Neural cell (in vitro differentiated cells): ENCODE data around the gene FBXW8. TPM values are rescaled to one million over a fixed set of nuclear protein-coding genes. Genes with fewer than 3 reads are reported as not detected.

Source experiments
- H2AFZ ChIP-seq: fragments of 200-600, 300-800 bp; sonication (generic), shearing (Covaris generic); 2 replicates; pipeline ENCODE4 v1.6.0; 2014; ENCODE audit warnings: low read depth, mild to moderate bottlenecking, antibody characterized with exemption, low read length, moderate library complexity
- H3F3A ChIP-seq: fragments of 200-600 bp; shearing (Covaris generic); 2 replicates; pipeline ENCODE4 v1.6.1; 2016; ENCODE audit warnings: mild to moderate bottlenecking, moderate library complexity, mixed read lengths, antibody characterized with exemption, low read length; ENCODE audit not compliant: insufficient read depth, poor library complexity, severe bottlenecking
- H3K27ac ChIP-seq: fragments of 200-600, 300-800 bp; sonication (generic), shearing (Covaris generic); 2 replicates; pipeline ENCODE4 v1.5.1; 2014; ENCODE audit warnings: mild to moderate bottlenecking, low read length, moderate library complexity
- H3K27me3 ChIP-seq: fragments of 300-800, 200-600 bp; sonication (generic), shearing (Covaris generic); 2 replicates; pipeline ENCODE4 v1.6.0; 2014; ENCODE audit warnings: mild to moderate bottlenecking, low read depth, low read length, moderate library complexity; ENCODE audit not compliant: insufficient read depth
- H3K36me3 ChIP-seq: fragments of 300-800, 200-600 bp; sonication (generic), shearing (Covaris generic); 2 replicates; pipeline ENCODE4 v1.5.1; 2014; ENCODE audit warnings: mild to moderate bottlenecking, antibody characterized with exemption, low read length, moderate library complexity; ENCODE audit not compliant: insufficient read depth
- H3K4me2 ChIP-seq: fragments of 300-800, 200-600 bp; sonication (generic), shearing (Covaris generic); 2 replicates; pipeline ENCODE4 v1.6.0; 2014; ENCODE audit warnings: mild to moderate bottlenecking, low read length
- H3K4me3 ChIP-seq: fragments of 300-800, 200-600 bp; sonication (generic), shearing (Covaris generic); 2 replicates; pipeline ENCODE4 v1.5.1; 2014; ENCODE audit warnings: mild to moderate bottlenecking, low read length, moderate library complexity
- H3K79me2 ChIP-seq: fragments of 200-600 bp; shearing (Covaris generic); replicated peaks from 2 replicates; pipeline ENCODE4 v1.6.0; 2014; ENCODE audit warnings: mild to moderate bottlenecking, low read length, moderate library complexity; ENCODE audit not compliant: insufficient read depth
- H3K9ac ChIP-seq: fragments of 300-800, 200-600 bp; sonication (generic), shearing (Covaris generic); 2 replicates; pipeline ENCODE4 v1.6.1; 2016; ENCODE audit warnings: mild to moderate bottlenecking, low read length, mixed read lengths
- H3K9me2 ChIP-seq: fragments of 200-600 bp; shearing (Covaris generic); 2 replicates; pipeline ENCODE4 v1.6.1; 2016; ENCODE audit warnings: mild to moderate bottlenecking, low read length, mixed read lengths; ENCODE audit not compliant: insufficient read depth
- H3K9me3 ChIP-seq: fragments of 200-600, 300-800 bp; sonication (generic), shearing (Covaris generic); 2 replicates; pipeline ENCODE4 v1.6.1; 2016; ENCODE audit warnings: mild to moderate bottlenecking, mixed run types, low read length, moderate library complexity, mixed read lengths
- H4K20me1 ChIP-seq: fragments of 200-600 bp; shearing (Covaris generic); 2 replicates; pipeline ENCODE4 v1.6.1; 2016; ENCODE audit warnings: mild to moderate bottlenecking, mixed run types; ENCODE audit not compliant: insufficient read depth
- CTCF ChIP-seq: fragments of 450-650 bp; IDR thresholded peaks from 2 replicates; pipeline ENCODE4 v1.5.1; 2014; ENCODE audit warnings: antibody characterized with exemption, mild to moderate bottlenecking, moderate library complexity; ENCODE audit not compliant: poor library complexity, severe bottlenecking
- EP300 ChIP-seq: fragments of 450-650 bp; conservative IDR thresholded peaks from 2 replicates; pipeline ENCODE4 v1.6.1; 2014; ENCODE audit warnings: antibody characterized with exemption, mild to moderate bottlenecking, moderate library complexity; ENCODE audit not compliant: poor library complexity, severe bottlenecking
- EZH2 ChIP-seq: fragments of 200-600, 300-800 bp; shearing (Covaris generic), sonication (generic); IDR thresholded peaks from 2 replicates; pipeline ENCODE4 v1.6.1; 2014; ENCODE audit warnings: antibody characterized with exemption, low read length, borderline replicate concordance, mild to moderate bottlenecking; ENCODE audit not compliant: insufficient read depth, poor library complexity, severe bottlenecking
- MXI1 ChIP-seq: fragments of 450-650 bp; conservative IDR thresholded peaks from 2 replicates; pipeline ENCODE4 v1.6.1; 2014; ENCODE audit warnings: antibody characterized with exemption, mild to moderate bottlenecking; ENCODE audit not compliant: poor library complexity, severe bottlenecking
- POLR2AphosphoS5 ChIP-seq: IDR thresholded peaks from 2 replicates; pipeline ENCODE4 v1.6.1; 2012
- RAD21 ChIP-seq: fragments of 450-650 bp; conservative IDR thresholded peaks from 2 replicates; pipeline ENCODE4 v1.6.1; 2014; ENCODE audit warnings: antibody characterized with exemption, mild to moderate bottlenecking, moderate library complexity
- REST ChIP-seq: IDR thresholded peaks from 2 replicates; pipeline ENCODE4 v1.6.1; 2012; ENCODE audit warnings: borderline replicate concordance
- SMC3 ChIP-seq: fragments of 450-650 bp; conservative IDR thresholded peaks from 2 replicates; pipeline ENCODE4 v1.6.1; 2014; ENCODE audit warnings: antibody characterized with exemption, mild to moderate bottlenecking, moderate library complexity; ENCODE audit not compliant: poor library complexity
- TAF1 ChIP-seq: IDR thresholded peaks from 2 replicates; pipeline ENCODE4 v1.6.1; 2012; ENCODE audit warnings: low read depth
- polyA plus RNA-seq: library from polyadenylated mRNA; depleted of rRNA; stranded (reverse); fragments of >200 nt; gene quantifications from 2 replicates; pipeline ENCODE4 v1.2.3, GENCODE V29; 2014

Gene FBXW8
- polyA plus RNA-seq, 1 donor from 2014 or later: 5.6 TPM

GRCh38 chr12:117067638-117068037, 156.9 kb downstream of the FBXW8 start:
- TF ChIP-seq SMC3: no peak
- TF ChIP-seq POLR2AphosphoS5: no peak
- TF ChIP-seq REST: no peak
- TF ChIP-seq RAD21: no peak
- no peak for TF ChIP-seq EZH2
- TF ChIP-seq MXI1: no peak
- TF ChIP-seq TAF1: no peak
- TF ChIP-seq EP300: no peak
- no peak for TF ChIP-seq CTCF
- no peak overlapping the region for H3K9ac ChIP-seq
- H3K27ac ChIP-seq: no peak overlapping the region
- no peaks in the 10 kb centered on the region for H3F3A ChIP-seq
- no peak overlapping the region for H2AFZ ChIP-seq
- no peaks in the 10 kb centered on the region for H4K20me1 ChIP-seq
- H3K4me3 ChIP-seq: no peak overlapping the region
- no peaks in the 10 kb centered on the region for H3K79me2 ChIP-seq
- no peaks in the 10 kb centered on the region for H3K9me3 ChIP-seq
- no peak overlapping the region for H3K4me2 ChIP-seq
- H3K9me2 ChIP-seq: no peaks in the 10 kb centered on the region
- H3K27me3 ChIP-seq: no peaks in the 10 kb centered on the region
- H3K36me3 ChIP-seq: no peaks in the 10 kb centered on the region

GRCh38 chr12:117068492-117068891, 157.7 kb downstream of the FBXW8 start:
- no peaks in the 10 kb centered on the region for H3K79me2 ChIP-seq
- no peaks in the 10 kb centered on the region for H3K9me2 ChIP-seq
- no peak overlapping the region for H3K4me3 ChIP-seq
- H3K27ac ChIP-seq: no peak overlapping the region
- TF ChIP-seq MXI1 (no peak), RAD21 (no peak), SMC3 (no peak), EZH2 (no peak), REST (no peak), TAF1 (no peak), CTCF (no peak), EP300 (no peak), POLR2AphosphoS5 (no peak)
- no peak overlapping the region for H3K4me2 ChIP-seq
- no peak overlapping the region for H2AFZ ChIP-seq
- no peaks in the 10 kb centered on the region for H3K36me3 ChIP-seq
- no peaks in the 10 kb centered on the region for H4K20me1 ChIP-seq
- no peaks in the 10 kb centered on the region for H3K27me3 ChIP-seq
- no peaks in the 10 kb centered on the region for H3F3A ChIP-seq
- H3K9me3 ChIP-seq: no peaks in the 10 kb centered on the region
- no peak overlapping the region for H3K9ac ChIP-seq
